ENCODE measurements around the gene BRINP1.

BRINP1 gene

DNA sequence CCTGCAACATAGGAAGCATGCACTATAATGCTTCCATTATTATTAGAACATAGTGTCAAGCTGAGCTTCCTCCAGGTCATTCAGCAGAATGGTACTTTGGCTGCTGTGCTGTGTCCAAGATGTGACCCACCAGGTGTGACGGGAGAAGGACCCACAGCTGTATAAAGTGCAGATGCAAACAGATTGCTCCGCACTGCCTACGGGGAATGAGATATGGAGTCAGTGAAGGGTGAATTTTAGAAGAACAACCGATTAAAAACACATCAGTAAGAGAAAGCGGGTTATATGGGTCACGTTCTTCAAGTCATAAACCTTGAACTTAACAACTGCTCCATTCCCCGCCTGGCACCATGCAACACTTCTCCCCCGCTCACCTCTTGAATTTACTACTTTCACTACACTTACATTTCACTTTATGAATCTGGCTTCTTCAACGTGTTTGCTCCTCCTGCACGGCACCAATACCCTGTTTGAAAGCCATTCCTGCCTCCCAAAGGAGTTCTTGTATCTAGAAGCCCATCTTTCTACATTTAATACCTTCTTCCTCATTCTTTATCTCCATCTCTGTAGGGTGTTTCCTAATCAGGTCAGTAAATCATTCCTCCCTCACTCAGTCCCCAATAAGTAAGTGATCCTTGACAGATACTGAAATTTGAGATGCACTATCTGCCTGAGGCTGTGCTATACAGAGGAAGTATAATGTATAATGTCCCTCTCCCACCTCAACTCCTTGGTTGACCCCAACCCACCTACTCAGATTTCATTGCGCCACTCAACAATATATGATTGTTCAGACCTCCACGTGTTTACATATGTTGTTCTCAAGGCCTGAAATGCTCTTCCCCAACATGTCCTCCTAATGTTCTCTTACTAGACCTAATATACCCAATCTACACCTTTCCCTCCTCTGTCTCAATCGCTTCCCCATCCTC, 25.9 kb downstream of the BRINP1 start:
- no peak for DNase-seq (ENCODE audit: low read depth, low spot score)

DNA sequence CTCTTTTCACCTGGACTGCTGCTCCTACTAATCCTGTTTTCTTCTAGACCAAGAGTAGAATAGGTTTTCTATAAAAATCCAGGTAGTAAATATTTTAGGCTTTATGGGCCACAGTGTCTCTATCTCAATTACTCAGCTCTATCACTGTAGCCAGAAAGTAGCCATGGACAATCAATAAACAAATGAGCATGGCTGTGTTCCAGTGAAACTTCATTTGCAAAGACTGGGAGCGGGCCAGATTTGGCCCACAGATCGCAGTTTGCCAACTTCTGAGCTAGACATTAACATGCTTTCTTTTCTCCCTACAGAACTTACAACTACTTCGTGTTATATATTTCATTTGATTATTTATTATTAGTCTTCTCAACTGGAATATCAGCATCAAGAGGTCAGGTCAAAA, 30.2 kb downstream of the BRINP1 start:
- DNase-seq (ENCODE audit: low read depth, low spot score) = no peak

GRCh38 chr9:119337573-119337972, 31.7 kb downstream of the BRINP1 start:
- no peak for DNase-seq (ENCODE audit: low read depth, low spot score)

DNA sequence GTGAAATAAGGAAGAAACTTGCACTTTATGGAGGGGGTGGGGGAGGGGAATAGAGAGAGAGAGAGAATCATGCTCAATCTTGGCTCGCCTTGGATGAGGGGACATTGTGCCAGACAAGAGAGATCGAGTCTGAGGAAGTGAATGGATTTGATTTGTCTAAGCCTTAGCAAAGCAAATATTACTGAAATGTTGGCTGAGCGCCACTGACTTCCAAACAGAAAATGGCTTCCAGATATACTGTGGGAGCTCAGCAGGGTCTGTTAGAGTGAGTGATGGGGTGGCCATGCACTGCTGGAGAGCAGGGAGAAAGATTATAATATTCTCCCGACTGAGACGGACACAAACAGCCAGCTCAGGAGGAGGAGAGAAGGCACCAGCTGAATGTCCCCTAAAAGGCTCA, 34.5 kb downstream of the BRINP1 start:
- no peak for DNase-seq (ENCODE audit: low read depth, low spot score)

DNA sequence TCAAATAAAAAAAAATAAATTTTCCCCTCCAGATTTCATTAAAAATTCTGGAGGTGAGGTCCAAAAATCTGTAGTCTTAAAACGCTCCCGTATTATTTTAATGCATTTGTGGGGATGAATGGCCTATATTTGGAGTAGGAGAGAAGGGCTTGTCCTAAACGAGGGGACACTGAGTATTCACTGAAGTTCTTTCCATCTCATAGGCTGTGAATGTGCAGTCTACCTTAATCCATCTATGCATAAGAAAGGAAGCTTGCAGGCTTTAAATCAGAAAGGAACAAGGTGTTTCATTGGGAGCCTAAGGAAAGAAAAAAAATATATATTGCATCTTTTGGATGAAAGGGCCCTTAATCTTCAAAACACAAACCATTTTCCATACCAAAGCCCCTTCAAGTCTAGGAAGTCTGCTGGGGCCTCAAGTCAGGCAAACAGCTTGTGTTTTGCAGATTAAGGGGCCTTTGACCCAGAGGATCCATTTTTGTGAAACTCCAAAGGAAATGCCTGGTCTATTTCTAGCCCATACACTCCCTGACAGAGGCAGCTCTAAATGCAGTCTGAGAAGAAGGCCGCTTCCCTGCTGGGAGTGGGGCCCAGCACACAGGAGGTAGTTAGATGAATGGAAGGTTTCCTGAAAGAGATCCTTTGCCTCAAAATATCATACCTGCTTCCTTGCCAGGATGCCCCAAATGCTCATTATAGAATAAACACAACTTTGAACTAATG, 35.6 kb downstream of the BRINP1 start:
- DNase-seq (ENCODE audit: low read depth, low spot score) = no peak

DNA sequence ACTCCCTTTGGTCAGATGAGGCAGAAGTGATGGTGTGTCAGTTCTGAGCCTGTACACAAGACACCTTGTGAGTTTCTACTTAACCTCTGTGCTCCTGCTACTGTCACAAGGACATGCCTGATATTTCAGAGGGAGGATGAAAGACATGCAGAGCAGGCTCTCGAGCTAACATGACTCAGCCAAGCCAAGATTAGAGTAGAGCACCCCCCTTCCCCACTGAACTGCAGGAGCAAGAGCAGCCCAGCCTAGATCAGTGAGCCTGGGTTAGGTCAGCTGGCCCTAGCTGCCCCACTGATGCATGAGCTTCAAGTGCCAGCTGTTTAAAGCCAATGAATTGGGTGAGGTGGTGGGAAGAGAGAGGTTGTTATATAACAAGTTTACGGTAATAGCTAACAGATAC, 36.7 kb downstream of the BRINP1 start:
- no peak for DNase-seq (ENCODE audit: low read depth, low spot score)

- DNase-seq (ENCODE audit: low read depth, low spot score) = no peak
Observed at GRCh38 chr9:119322184-119322583, 47.1 kb downstream of the BRINP1 start.

GRCh38 chr9:119318371-119318770, 50.9 kb downstream of the BRINP1 start:
- DNase-seq (ENCODE audit: low read depth, low spot score) = no peak

DNA sequence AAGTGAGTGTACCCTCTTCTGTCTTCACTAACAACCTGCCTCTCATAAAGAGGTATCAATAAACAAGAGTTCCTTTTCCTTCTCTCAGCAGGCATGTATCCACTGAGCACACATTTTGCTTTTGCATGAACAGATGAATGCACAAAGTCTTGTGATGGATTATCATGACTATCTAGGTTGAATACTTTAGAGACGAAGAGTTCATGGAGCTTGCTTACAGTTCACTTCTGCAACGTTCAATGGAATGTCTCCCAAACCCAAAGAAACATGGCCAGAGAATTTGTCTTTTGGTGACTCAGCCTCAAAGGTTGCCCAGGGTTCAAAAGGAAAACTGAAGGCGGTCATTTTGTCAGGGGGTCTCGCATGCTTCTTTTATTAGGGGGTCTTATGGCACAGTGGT, 55.4 kb downstream of the BRINP1 start:
- no peak for DNase-seq (ENCODE audit: low read depth, low spot score)

DNA sequence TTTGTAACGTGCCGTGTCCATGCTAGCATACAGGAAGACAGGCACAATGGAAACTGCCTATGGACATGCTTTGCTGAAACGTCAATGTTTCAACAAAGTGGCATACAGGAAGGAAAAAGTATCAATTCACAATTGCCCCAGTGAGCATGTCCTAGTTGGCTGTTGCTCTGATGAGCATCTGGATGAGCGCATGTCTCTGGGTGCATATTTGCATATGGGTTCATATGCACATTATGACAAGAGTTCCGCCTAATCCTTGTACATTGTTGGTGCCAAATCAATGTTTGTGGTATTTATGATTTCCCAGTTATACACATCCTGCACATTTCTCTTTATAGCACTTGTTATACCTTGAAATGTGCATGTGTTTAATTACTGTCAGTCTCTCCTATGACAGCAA, 58.5 kb downstream of the BRINP1 start:
- no peak for DNase-seq (ENCODE audit: low read depth, low spot score)

DNA sequence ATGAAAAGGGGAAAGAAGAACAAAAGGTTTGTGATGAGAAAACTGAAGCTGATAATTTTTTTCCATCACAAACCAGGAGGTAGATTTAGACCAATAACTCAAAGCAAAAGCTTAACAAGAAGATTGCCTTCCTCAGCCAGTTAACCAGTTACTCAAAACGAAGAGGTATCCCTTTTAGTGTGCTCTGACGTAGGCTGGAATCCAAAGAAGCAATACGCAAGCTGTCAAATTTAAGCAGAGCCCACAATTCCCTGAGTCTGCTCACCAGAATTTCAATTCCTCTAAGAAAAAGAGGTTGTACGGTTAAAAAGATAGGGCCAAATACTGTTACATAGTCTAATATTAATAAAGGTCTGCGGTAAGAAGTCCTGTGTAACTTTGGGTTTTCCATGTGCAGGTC, 61.8 kb downstream of the BRINP1 start:
- DNase-seq (ENCODE audit: low read depth, low spot score) = no peak

- no peak for DNase-seq (ENCODE audit: low read depth, low spot score)
Observed at GRCh38 chr9:119304555-119304954, 64.7 kb downstream of the BRINP1 start.

- DNase-seq (ENCODE audit: low read depth, low spot score) = no peak
Observed at GRCh38 chr9:119302988-119303698, 66.1 kb downstream of the BRINP1 start.

DNA sequence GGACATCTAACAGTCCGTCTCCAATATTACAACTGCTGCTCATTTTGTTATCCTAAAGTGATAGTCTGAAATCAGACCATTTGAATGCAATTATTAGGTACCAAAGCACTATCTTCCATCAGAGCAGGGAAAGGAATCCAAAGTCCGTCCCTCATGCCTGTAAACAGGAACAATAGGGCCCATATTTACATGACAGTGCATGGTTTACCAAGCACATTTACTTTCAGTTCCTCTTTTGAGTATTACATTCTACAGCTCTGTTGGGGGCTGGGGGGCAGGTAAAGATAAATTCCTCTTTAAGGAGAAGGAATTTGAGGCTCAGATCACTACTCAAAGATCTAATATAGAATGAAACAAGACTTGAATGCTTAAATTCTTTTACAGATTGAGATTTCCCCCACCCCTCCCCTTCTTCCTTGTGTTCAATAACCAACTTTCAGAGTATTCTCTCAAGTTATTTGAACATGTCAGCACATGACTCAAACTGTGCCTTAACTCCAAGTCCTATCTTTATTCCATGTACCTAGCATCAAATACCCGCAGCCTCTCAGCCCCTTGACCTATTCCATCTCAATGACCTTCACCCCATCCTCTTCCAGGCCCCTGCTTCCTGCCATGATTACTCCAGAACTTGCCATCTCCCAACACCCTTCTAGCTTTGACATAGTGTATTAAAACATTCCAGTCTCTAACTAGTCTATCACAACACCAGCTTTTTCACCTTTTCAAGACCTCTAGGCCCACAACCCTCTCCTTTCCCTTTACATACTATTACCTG, 71.0 kb downstream of the BRINP1 start:
- DNase-seq (ENCODE audit: low read depth, low spot score) = peak; percentile 78

DNA sequence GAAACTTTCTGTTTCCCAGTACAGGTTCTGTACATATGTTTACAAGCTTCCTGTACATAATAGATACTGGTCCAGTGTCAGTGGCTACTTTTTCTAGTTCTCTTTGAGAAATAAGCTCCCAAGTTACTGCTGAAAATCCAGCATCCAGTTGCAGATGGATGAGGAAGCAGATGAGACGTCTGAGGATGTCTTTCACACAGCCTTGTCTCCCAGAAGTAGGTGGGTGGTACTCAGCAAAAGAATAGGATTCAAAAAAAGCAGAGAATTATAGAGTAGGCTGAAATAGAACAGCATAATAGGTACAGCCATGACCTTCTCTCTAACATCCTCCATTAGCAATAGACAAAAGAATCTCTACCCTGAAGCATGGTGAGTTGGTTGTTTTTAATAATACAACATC, 77.7 kb downstream of the BRINP1 start:
- DNase-seq (ENCODE audit: low read depth, low spot score) = no peak

- DNase-seq (ENCODE audit: low read depth, low spot score) = no peak
Observed at GRCh38 chr9:119289740-119290433, 79.3 kb downstream of the BRINP1 start.

DNA sequence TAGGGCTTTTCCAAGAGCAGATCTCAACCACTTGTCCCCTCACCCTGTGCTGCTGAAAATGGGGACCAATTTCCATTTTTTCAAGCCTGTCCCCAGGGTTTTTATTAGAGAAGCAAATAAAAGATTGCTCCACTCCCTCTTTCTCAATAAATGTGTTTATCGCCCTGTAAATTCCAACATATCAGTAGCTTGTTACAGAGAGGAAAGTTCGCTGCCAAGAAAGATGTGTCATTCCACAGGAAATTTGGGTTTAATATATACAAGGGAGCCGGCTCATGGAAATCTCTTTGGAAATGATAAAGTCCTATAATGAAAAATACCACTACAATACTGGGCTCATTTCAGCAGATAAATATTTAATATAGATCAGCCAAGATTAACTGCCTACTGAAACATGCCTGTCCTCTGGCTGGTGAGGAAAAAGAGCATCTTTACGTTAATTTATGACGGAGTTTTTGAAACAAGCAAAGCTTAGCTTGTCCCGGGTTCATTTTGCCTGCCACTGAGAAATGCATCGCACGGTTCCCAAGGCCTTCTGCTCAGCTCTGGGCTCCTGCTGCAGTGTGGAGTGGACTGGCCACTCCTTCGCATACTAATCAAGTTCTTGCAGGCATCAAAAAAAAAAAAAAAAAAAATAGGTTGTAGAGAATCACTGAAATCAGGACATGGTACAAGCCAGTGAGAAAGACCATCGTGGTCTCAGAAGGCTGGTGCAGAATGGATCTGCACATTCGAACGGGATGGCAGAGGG, 84.5 kb downstream of the BRINP1 start:
- DNase-seq (ENCODE audit: low read depth, low spot score) = no peak

- peak; percentile 45 for DNase-seq (ENCODE audit: low read depth, low spot score)
Observed at GRCh38 chr9:119284118-119284517, 85.1 kb downstream of the BRINP1 start.

GRCh38 chr9:119283078-119283794, 86.0 kb downstream of the BRINP1 start:
- peak; percentile 67 for DNase-seq (ENCODE audit: low read depth, low spot score)
